HG03457 (cell line): ENCODE measurements around the gene RASGRP2.

Source experiments
- ATAC-seq: cut with Tn5 transposase; IDR thresholded peaks from one replicate; pipeline ENCODE4 v1.9.1; 2021; ENCODE audit warnings: moderate number of reproducible peaks; ENCODE audit not compliant: unreplicated experiment

The RASGRP2 gene

GRCh38 chr11:64771861-64772260, 27.9 kb upstream of the RASGRP2 start:
- no peak for ATAC-seq

GRCh38 chr11:64770120-64770519, 26.2 kb upstream of the RASGRP2 start:
- ATAC-seq, result no peak

GRCh38 chr11:64769283-64769682, 25.3 kb upstream of the RASGRP2 start:
- no peak for ATAC-seq

GRCh38 chr11:64768300-64768694, 24.4 kb upstream of the RASGRP2 start:
- ATAC-seq, result no peak

GRCh38 chr11:64767344-64768299, 23.7 kb upstream of the RASGRP2 start:
- ATAC-seq, result no peak

DNA sequence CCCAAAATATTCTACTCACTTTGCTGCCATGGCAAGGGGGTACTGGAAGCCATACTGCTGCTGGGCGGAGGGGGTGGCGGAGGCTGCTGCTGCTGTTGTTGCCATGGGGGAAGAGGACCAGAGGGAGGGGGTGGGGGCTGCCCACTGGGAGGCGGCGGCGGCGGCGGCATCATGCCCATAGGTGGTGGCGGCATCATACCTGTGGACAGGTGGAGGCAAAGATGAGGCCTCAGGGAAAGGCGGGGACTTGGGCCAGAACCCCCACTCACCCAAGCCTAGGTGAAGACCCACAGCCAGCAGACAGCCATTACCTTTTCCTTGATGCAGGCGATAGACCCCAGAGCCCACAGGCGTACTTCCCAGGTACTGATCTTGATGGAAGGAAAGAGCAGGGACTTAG, 22.9 kb upstream of the RASGRP2 start:
- no peak for ATAC-seq

DNA sequence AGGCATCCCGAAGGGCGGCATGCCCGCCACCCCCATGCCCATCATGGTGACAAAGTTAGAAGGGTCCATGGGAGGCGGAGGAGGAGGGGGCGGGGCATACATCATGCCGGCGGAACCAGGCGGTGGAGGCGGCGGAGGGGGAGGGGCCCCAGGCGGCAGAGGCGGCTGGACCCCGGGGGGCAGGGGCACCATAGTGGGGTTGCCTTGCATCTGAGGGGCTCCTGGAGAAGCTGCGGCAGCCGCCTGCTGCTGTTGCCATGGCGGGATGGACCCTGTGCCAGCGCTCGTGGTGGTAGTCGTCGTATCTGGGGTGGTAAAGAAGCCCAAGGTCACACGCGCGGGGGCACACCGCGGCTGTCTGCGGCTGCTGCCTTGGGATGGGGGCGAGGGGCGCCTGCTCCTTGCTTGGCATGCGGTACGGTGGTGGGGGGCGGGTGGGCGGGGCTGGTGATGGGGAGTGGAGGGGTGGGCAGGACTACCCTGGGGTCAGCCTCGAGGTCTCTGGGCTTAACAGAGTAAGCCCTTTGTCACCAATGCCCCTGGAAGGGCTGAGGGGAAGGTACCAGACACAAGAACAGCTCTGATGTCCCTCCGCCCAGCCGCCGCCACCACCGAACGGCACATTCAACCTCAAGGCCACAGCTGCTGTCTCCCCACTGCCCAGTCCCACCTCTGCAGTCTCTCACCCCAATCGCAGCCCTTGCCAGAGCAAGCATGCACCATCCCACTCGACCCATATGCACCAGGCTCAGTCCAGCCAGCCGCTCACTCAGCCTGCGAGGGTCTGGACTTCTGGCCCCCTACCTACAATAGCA, 22.1 kb upstream of the RASGRP2 start:
- no peak for ATAC-seq

GRCh38 chr11:64765291-64765850, 21.4 kb upstream of the RASGRP2 start:
- ATAC-seq, result no peak

- ATAC-seq, result no peak
These were observed 20.8 kb upstream of the RASGRP2 start for GRCh38 chr11:64764753-64765152.

- no peak for ATAC-seq
These were observed 20.2 kb upstream of the RASGRP2 start for GRCh38 chr11:64764040-64764611.

GRCh38 chr11:64763526-64764039, 19.6 kb upstream of the RASGRP2 start:
- no peak for ATAC-seq

- ATAC-seq, result no peak
These were observed 19.0 kb upstream of the RASGRP2 start for GRCh38 chr11:64762674-64763525.

DNA sequence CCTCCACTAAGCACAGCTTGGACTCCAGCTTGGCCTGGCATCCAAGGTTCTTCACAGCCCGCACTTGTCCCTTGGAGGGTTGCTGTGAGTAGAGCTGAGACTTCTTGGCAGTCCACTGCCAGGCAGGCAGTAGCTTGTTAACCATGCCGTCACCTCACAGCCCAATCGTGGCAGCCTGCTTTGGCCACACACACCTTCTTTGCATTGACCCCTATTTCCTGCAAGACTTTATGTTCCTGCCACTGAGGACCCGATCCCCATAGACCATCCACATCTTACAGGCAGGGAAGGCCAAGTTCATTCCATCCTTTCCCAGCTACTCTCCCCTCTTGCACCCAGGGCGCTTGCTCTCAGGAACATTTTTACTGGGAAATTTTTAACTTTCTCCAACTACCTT, 18.3 kb upstream of the RASGRP2 start:
- no peak for ATAC-seq

- ATAC-seq, result no peak
These were observed 16.9 kb upstream of the RASGRP2 start for GRCh38 chr11:64760759-64761420.

DNA sequence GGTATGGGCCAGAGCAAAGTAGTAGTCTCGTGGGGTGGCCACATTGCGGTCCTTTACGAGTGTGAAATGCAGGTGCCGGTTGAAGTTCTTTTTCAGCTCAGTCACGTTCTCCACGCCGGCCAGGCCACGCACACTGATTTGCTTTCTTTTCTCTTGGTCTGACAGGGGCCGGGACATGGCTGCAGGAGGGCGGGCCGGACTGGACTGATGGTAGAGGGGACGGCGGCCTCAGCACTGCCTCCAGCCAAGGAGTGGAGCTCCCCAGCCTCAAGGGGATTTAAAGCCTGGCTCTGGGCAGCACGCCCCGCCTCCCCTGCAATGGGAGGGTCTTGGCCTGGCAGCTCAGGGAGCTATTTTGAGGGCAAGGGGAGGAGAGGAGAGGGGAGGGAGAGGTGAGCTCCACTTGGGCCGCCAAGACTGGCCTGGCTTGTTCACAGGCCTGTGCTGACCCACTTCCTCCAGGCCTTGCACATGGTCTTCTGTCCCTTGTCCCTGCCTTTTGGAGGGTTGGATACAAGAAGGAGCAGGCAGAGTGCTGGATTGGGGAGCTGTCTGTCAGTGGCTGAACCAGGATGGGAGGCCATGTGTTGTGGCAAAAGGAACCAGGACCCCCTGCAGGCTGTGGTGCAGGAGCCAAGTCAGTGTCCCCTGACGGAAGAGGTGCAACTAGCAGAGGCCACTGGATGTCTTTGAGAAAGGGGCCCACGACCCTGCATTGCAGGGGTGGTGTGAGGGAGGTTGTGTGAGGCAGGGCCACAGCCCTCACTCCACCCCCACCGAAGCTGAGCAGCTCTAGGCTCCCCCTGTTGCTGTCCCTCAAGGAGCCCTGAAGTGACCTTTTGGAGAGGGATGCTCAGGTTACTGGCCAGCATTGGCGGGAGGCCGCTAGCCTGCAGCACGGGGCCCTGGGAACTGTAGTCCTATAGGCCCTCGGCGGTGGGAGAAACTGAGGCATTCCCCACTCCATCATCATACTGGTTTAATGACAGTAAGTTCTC, 16.1 kb upstream of the RASGRP2 start, which contains the start of gene PYGM:
PYGM (minus strand) TSS at position 253 of the 998 bp plus-strand sequence; CDS start at position 177, 76 bp downstream.
- no peak for ATAC-seq

GRCh38 chr11:64759131-64759721, 15.3 kb upstream of the RASGRP2 start:
- ATAC-seq, result no peak

- ATAC-seq, result no peak
These were observed 14.6 kb upstream of the RASGRP2 start for GRCh38 chr11:64758330-64759079.
